ENCODE measurements around the gene EFNA5.

EFNA5 gene

DNA sequence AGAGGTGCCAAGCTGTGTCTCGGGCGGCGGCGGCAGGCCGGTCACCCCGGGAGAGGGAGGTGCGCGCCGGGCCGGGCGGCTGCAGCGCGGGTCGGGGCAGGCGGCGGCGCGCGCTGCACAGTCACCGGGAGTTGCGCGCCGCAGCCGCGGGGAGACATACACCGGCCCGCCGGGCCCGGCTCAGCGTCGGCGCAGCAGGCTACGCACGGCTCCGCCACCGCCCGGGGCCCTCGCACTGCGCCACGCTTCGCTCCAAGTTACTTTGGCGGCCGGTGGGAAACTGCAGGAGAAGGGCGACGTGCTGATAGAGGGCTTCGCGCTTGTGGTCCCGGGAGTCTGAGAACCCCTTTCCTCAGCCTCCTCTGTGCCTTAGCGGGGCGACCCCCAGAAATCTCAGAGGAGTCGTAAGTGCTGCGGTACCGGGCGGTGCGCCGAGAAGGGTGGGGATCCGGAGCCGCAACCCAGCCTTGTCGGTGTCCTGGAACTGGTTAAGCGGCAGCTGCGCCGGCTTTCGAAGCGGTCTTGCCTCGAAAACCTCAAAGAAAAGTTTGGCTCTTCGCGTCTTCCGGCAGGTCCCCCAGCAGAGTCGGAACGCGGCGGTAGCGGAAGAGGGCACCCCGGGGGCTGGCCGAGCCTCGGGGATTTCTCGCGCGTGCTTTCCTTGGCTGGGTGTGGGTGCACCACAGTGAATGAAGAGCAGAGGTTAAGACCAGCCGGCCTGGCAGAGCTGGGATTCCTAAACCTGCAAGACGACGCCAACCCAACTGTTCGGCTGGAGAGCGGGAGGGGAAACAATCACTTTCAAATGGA, at the start of gene EFNA5:
EFNA5 (minus strand) TSS at position 6 of the 810 bp plus-strand sequence.
- DNase-seq (ENCODE audit: low read depth) = no peak

DNA sequence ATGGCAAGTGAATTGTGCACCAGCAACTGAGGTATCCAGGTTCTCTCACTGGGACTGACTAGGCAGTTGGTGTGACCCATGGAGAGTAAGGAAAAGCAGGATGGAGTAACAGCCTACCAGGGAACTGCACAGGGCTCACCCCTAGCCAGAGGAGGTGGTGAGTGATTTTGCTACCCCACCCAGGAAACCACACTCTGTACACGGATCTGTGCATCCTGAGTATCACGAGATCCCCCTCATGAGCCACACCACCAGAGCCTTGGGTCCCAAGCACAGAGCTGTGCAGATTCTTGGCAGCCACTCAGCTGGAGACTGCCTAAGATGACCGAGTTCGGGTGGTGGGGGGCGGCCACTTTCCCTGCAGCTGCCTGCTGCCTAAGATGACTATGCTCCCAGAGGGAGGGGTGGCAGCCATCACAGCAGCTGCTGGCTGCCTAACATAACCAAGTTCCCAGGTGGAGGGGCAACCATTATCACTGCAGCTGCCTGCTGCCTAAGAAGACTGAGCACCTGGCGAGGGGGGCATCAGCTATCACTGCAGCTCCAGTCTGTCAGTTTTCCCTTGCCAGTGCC, 48.4 kb upstream of the EFNA5 start:
- no peak for DNase-seq (ENCODE audit: low read depth)

DNA sequence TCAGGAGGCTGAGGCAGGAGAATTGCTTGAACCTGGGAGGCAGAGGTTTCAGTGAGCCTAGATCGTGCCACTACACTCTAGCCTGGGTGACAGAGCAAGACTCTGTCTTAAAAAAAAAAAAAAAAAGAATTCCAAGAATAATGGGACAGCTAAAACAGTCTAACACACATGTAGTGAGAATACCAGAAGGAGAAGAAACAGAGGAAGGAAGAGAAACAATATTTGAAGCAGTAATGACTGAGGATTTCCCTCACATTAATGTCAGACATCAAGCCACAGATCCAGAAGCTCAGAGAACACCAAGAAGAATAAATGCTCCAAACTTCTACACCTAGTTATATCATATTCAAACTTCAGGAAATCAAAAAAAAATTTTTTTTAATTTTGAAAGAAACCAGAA, 47.1 kb upstream of the EFNA5 start:
- DNase-seq (ENCODE audit: low read depth) = no peak

DNA sequence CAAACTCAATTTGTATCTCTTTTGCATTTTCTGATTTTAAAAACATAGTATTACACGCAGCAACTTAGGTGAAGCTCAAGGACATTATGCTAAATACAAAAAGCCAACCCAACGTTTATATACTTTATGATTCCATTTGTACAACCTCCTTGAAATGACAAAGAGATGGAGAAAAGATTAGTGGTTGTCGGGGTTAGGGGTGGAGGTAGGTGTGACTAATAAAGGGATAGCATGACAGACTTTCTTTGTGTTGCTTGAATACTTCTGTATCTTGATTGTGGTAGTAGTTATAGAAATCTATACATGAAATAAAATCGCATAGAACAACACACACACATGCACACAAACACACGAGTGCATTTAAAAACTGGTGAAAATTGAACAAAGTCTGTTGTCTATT, 42.5 kb upstream of the EFNA5 start:
- no peak for DNase-seq (ENCODE audit: low read depth)

DNA sequence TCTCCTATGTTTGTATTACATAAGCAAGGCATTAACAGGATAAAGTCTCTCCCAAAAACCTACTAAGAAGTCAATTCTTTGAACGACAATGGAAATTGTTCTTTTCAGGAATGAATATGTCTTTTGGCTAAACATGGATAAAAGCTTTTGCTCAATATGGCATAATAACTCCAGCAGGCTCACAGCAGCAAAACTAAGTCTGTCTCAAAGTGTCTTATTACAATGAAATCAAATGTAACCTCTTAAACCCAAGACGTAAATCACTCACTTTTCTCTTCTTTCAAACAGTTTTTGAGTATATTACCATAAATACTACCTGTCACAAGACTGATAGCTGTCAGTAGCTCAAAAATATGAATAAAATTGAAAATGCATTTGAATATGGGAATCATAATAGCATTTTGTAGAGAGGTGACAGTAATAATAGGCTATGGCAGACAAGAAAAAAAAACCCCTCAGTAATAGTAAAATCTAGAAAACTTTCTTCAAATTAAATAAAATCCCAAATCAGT, 41.7 kb upstream of the EFNA5 start:
- DNase-seq (ENCODE audit: low read depth) = no peak

DNA sequence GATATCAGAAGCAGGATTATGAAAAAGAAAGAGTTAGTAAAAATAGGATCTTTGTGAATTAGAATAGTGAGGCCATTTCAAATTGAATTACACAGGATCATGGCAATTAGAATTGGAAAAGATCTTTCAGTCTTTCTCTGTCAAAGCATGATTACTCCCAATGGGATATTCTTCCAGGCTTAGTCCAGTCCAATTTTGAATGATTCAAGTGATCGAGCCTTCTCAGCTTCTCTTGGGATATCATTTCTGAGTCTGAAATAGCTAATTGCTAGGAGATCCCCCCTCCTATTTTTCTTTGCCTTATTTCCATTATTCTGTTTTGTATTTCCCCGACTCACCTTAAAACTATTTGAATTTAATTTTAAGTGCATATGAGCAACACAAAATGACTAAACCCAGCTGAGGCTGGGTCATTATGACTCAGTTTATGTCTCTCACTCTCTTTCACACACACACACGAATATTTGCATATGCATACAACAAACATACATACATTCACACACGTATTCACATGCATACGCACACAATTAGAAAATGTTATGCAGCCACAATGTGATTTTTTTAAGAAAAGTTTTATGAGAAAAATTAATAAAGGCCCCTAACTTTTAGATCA, 34.8 kb upstream of the EFNA5 start:
- no peak for DNase-seq (ENCODE audit: low read depth)

DNA sequence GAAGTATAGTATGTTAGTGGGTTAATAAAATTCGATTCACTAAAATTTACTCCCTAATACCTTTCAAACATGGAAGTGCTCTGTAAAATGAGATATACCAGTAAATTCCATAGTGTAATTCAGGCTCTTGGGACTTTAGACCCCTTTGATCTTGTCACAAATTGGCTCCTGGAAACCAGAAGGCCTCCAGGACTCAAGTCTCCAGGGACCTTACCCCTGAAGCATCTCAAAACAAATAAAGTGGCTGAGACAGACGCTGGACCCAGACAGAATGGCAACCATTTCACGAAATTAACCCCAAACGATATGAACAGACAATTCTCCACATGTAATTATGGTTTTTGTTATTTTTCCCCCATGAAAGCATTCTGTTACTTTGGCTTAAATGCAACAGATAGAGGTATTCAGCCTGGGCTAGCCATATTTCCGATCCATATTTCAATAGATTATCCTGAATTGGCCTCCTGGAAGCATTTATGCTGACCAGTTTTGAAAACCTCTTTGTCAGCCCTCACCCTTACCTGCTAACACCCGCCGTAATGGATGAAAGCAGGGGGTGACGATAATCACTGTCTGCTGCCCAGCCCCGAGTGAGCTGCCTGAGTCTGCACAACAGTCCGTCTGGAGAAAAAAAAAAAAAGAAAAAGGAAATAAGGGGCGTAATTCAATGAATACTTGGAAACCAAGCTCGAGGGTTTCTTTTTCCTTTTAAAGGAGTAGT, 34.1 kb upstream of the EFNA5 start:
- no peak for DNase-seq (ENCODE audit: low read depth)

DNA sequence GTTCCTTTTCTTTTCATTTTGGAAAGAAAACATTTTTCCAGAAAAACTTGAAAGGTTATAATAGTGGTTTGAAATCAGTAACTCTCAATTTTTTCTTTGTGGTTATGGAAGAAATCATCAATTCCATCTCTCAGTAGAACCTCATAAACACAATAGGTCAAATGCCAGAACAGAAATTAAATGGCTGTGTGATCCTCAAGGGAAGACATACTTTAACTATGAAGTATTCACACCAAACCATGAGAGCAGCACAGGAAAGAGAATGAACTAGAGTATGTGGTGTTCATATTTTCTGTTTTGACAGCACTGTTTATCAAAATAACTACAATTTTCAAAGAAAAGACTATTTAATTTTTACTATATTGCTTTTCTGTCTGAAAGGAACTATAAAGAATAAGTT, 29.7 kb upstream of the EFNA5 start:
- DNase-seq (ENCODE audit: low read depth) = no peak

DNA sequence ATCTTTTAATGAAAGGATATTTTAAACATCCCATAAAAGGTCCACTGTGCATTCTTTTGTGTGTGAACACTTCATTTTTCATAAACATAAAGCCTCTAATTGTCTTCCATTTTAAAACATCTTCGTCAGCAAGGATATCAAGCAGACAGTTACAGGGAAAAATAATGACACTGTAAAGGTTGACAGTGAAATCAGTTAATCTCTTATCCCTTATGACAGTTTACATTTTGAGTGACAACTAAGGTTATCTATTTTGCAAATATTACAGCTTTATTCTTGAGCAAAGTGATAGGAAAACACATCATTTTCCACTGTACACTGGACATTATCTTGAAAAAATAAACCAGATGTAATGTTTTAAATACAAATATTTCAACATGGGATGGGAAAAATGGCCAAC, 28.7 kb upstream of the EFNA5 start:
- no peak for DNase-seq (ENCODE audit: low read depth)

DNA sequence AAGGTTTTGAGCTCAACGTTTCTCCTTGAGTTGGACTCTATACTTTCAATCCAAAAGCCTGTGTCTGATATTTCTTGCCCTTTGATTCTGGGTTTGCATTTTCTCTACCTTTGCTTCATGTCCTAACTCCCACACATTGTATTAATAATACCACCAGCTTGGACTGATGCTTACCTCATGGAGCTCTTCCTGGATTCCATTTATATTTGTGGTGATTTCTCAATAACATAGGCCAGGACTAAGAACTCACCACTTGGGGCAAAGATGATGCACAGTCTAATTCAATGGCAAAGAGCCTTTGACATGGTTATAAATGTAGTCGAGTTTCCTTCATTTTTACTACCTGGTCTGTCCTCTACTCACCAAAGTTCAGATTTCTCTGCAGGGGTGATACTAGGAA, 27.5 kb upstream of the EFNA5 start:
- no peak for DNase-seq (ENCODE audit: low read depth)

DNA sequence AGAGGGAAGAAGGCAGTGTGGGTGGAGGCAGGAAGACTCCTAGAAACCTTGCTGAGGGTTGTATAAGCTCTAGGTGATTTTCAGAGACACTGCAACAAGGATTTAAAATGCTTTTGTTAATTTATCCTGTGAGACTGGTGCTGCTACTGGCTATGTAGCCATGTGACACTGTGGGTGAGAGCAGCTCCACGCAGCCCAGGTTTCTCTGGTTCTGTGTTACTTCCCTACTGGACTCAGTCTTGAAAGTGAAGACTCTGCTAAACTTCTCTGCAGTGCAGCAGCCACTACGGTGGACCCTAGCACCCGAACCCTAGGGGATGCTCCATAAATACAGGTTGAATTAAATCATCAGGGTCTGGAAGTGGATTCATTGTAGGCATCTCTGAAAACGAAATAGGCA, 25.8 kb upstream of the EFNA5 start:
- no peak for DNase-seq (ENCODE audit: low read depth)

DNA sequence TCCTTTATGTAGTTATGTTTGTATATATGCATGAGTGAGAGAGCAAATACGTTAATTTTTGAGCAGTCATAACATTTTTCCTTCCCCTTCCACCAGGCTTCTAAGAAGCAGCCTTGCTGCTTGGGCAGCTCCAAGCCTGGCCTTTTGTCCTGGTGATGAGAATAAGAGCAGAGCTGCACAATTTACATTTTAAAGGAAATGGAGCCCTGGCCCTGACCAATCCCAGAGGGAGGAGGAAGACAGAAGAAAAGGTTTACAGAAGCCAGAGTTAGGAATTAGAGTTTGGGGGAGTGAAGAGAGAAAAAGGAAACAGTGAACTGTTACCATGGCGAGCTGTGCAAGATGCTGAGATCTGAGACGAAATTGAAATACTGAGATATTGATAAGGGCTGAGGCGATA, 25.3 kb upstream of the EFNA5 start:
- no peak for DNase-seq (ENCODE audit: low read depth)

DNA sequence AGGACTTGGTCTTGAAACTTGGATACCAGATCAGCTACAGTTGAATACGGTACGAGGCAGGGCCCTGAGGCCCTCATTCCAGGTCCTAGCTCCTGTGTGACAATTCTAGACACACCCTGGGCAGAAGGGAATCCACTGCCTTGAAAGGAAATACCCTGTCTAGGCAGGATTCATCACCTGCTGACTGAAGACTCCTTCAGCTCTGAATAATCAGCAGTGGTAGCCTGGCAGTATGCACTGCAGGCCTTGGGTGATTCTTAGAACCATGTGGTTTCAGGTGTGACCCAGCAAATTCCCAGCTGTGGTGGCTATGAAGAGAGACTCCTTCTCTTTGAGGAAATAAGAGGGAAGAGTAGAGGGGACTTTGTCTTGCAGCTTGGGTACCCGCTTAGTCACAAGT, 17.2 kb upstream of the EFNA5 start:
- no peak for DNase-seq (ENCODE audit: low read depth)

DNA sequence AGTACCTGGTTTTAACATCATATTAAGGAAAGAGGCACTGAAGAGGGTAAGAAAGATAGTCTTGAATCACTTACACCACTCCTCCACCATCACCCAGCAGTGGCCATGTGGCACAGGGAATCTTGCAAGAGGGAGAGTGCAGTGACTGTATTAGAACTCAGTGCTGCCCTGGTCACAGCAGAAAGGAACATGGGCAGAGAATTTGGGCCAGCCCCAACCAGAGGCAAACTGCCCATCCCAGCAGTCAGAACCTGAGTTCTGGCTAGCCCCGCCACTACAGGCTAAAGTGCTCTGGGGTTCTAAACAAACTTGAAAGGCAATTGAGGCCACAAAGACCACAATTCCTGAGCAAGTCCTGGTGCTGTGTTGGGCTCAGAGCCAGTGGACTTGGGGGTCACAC, 16.7 kb upstream of the EFNA5 start:
- no peak for DNase-seq (ENCODE audit: low read depth)

DNA sequence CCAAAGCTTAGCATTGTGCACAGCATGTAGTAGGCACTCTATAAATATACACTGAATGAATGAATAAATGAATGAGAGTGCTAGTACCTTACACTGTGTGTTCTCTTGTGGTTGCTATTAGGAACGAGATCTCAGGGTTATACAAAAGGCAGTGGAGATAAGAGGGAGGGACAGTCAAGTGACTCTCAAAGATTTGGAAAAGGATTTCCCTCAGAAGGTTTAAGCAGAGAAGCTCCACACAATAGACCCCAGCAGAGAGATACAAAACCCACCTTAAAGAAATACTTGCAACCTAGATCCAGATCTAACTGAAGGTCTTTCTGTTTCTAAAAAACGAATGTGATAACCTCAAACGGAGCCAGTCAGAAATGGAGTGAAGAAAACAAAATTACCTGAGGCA, 11.8 kb upstream of the EFNA5 start:
- DNase-seq (ENCODE audit: low read depth) = no peak

DNA sequence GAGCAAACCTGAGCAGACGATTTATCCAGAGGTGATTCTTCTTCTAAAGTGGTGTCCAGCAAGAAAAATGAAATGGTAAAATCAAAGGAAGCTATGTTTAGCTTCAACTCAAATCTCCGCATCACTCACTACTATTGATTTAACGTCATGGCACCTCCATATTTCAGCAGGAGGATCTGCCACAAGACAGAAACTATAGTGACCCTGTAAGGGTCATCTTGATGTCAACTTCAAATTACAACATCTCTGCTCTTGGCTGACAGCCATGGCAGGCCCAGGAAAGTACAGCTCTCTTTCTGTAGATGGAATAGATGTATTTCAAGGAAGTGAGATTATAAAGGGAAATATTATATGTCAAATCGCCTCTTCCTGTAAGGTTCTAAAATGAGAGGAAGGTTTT, 10.1 kb upstream of the EFNA5 start:
- no peak for DNase-seq (ENCODE audit: low read depth)

DNA sequence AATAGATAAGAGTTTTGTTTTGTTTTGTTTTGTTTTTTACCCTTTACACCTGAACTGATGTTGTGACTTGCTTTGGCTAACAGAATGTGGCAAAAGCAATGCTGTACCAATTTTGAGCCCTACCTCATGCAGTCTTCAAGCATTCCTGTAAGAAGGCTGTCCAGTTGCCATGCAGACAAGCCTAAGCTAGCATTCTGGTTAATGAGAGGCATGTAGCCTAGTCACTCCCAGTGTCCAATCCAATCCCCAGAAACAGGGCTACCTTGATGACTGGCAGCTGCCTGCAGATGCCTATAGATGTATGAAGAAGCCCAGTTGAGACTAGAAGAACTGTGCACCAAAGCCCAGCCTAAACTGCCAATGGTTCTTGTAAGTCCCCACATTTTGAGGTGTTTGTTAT, 9.4 kb upstream of the EFNA5 start:
- no peak for DNase-seq (ENCODE audit: low read depth)

DNA sequence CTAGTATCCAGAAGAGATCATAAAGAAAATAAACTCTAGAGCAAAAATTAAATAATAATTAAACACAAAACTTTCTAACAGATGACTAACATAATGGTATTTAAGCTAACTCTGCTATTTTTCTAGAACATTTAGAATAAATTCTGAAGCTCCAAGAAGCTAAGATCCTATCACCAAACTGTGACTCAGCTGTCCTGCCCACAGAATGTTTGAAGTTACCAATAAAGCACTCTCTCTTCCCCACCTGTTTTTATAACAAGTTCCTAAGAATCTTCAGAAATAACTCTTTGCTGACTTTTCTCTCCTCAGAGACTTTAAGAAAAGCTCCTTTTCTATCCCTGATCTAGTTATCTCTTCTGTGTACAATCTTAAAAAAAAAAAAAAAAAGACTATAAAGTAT, 6.0 kb upstream of the EFNA5 start:
- no peak for DNase-seq (ENCODE audit: low read depth)

DNA sequence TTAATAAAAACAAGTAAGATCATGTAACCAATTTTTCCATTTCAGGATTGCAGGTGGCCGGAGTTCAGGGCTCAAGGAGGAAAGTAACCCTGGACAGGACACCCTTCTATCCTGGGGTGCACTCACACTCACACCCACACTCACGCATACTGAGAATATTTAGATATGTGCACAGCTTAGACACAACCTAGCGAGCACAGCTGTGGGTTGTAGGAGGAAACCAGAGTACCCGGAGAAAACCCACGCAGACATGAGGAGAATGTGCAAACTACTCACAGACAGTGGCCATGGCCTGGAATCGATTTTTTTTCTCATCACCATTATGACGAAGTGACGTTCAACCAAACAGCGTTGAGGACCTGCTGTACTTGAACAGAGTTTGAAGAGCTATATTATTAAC, 4.5 kb upstream of the EFNA5 start:
- DNase-seq (ENCODE audit: low read depth) = no peak

DNA sequence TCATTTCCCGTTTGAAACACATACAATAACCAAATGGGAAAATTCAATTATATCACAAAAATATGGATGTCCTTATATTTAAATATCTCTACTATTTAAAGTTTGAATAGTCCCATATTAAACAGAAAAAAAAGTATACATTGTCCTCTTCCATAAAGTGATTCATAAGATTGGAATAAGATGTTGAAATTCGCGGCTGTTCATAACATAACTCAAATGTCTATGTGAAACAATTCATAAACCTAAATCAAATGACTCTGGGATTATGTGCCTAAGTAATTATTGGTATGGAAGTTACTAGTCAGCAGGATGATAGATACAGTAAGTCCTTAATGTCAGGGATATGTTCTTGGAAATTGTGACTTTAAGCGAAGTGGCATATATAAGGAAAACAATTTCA, 3.9 kb upstream of the EFNA5 start:
- DNase-seq (ENCODE audit: low read depth) = no peak

DNA sequence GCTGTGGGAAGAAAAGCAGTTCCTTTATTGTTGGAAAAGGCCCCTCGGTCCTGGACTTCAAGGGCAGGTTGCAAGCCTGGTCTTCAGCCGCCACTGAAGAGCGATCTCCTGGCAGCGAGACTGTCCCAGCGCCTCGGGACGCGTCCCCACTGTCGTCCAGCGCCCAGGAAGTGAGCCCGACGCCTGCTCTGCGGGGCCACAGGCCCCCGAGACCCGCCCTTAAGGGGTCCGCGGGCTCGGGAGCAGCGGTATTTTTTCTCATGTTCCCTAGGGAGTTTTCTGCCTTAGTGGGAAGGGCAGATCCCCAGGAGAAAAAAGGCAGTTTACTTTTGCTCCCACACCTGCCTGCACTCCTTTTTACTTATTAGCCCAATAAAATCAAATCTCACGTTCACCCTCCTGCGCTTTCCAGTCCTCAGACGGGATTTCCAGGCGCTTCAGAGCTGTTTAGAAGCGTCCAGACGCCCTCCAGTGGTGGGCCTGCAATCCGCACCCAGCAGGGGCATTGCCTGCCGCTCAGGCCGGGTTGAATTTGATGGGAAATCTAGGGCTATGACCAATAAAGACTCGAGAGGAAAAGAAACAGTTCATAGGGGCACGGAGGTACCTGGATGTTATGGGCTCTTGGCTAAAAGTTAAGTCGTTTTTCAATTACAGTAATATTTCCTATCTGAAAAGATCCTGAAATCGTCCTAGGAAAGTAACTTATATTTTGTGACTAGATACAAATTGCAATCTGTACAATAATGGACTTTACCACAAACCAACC, 2.8 kb upstream of the EFNA5 start:
- DNase-seq (ENCODE audit: low read depth) = peak; percentile 48

DNA sequence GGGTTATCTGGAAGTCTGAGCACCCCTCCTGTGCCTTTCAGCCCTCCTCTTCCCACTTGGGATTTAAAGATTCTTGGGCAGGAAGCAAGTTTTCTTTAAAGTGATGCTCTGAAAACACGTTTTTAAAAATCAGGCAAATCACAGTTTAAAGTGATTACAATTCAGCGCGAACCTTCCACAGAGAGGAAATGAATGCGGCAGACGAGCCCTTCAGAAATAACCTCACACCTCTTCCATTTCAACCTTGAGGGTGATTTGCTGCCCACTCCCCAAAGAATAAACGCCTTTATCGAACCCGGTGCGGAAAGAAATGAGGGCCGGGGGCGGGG, 2.3 kb upstream of the EFNA5 start:
- DNase-seq (ENCODE audit: low read depth) = no peak

All from activated gamma-delta T cell treated with anti-CD3 and anti-CD28 coated beads, Interleukin-2, amount 50 U/mL, for 16 hours (primary cell).